Hepatocyte (in vitro differentiated cells): ENCODE data around the gene TVP23A.

Experiments
- EZH2phosphoT487 ChIP-seq: fragments of 200-600 bp; sonication (generic); IDR thresholded peaks from one replicate; pipeline ENCODE4 v1.6.1; 2018; ENCODE audit warnings: antibody characterized with exemption, mild to moderate bottlenecking, low read depth, moderate library complexity; ENCODE audit not compliant: unreplicated experiment, severe bottlenecking
- TF ChIP-seq, protein P1 (sequence below): fragments of 200-600 bp; sonication (generic); IDR thresholded peaks from 2 replicates; pipeline ENCODE4 v1.5.1; 2016; ENCODE audit warnings: antibody characterized with exemption, mild to moderate bottlenecking; ENCODE audit not compliant: poor library complexity

DNA sequence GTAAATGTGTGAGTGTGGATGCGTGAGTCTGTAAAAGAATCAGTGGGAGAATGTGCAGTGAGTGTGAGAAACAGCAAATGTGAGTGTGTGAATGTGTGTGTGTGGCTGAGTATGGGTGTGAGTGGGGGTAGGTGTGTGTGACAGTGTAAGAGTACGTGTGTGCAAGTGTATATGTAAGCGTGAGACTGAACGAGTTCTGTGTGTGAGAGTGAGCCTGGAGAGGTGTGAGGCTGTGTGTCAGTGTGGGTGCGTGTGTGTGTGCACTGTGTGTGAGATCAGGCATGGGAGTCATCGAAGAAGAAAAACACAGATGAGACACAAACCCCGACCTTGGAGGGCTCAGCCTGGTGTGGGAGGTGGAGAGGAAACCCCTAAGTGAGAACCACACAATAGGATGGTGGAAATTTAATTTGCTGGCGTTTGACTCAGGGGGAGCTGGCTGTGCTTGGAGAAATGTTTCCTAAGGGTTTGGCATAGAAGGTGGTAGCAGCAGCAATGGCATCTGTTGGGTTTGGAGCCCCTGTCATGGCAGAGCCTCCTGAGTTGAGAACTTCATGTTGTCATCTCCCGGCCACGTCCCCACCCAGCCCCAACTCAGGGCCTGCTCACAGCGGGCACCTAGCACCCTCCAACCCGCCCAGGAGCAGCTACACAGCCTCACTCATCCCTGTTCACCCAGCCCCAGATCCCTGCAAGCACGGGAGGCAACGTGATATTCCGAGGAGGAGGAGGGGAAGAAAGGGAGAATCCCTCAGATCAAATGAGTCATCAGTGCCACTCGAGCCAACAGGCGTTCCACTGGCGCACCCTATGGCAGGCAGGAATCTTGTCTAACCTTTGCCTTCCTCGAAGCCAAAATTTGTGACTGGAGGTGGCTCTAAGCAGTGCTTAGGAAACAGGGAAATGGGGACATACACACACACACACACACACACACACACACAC, 89.2 kb downstream of the TVP23A start:
- TF ChIP-seq, protein P1, sequence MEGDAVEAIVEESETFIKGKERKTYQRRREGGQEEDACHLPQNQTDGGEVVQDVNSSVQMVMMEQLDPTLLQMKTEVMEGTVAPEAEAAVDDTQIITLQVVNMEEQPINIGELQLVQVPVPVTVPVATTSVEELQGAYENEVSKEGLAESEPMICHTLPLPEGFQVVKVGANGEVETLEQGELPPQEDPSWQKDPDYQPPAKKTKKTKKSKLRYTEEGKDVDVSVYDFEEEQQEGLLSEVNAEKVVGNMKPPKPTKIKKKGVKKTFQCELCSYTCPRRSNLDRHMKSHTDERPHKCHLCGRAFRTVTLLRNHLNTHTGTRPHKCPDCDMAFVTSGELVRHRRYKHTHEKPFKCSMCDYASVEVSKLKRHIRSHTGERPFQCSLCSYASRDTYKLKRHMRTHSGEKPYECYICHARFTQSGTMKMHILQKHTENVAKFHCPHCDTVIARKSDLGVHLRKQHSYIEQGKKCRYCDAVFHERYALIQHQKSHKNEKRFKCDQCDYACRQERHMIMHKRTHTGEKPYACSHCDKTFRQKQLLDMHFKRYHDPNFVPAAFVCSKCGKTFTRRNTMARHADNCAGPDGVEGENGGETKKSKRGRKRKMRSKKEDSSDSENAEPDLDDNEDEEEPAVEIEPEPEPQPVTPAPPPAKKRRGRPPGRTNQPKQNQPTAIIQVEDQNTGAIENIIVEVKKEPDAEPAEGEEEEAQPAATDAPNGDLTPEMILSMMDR: no peak
- TF ChIP-seq EZH2phosphoT487: no peak
